GM19395 (cell line): ENCODE results near the gene APLP1.
"Not testable (repeated sequence)": the region's sequence is repeated elsewhere in the genome, so short reads cannot be mapped to it uniquely, and the experiment has no call there.

ENCODE experiments used
- ATAC-seq: cut with Tn5 transposase; IDR thresholded peaks from one replicate; pipeline ENCODE4 v1.9.1; 2021; ENCODE audit warnings: mild to moderate bottlenecking, moderate library complexity; ENCODE audit not compliant: unreplicated experiment

Gene APLP1

DNA sequence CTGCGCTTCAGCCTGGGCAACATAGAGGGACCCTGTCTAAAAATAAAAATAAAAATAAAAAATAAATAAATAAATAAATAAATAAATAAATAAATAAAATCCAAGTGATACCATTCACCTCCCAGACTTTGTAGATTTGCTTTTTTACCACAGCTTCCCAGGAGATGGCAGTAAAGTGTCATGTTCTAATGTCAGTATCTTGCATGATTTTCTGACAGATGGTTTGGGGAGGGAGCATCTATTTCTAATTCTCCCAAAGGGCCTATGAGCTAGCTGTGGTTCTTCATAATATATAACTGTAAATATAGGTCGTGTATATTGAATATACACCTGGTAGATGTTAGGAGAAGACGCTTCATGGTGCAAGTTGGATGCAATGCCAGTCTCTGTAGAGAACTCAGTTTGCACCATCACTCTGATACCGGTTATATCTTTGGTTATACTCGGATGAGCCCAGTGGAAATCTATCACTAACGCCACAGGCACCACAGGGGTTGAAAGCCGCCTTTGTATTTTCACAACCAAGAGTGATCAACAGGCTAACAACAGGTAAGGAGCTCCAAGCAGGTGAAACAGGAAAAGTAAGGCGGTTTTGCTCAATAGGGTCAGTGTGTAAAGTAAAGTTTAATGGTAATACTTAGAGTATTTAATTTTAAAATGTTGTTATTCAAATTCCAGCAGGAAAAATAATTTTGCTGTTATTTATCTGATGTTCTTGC is 13.9 kb downstream of the APLP1 start:
- no peak for ATAC-seq

DNA sequence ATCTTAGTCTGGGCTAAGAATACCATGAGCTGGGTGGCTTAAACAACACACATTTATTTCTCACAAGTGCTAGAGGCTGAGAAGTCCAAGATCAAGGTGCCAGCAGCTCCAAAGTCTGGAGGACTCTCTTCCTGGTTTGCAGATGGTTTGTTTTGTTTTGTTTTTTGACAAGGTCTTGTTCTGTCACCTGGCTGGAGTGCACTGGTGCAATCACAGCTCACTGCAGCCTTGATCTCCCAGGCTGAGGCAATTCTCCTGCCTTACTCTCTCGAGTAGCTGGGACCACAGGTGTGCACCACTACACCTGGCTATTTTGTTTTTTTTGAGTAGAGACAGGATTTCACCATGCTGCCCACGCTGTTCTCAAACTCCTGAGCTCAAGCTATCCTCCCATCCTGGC is 15.5 kb downstream of the APLP1 start:
- ATAC-seq: no peak

DNA sequence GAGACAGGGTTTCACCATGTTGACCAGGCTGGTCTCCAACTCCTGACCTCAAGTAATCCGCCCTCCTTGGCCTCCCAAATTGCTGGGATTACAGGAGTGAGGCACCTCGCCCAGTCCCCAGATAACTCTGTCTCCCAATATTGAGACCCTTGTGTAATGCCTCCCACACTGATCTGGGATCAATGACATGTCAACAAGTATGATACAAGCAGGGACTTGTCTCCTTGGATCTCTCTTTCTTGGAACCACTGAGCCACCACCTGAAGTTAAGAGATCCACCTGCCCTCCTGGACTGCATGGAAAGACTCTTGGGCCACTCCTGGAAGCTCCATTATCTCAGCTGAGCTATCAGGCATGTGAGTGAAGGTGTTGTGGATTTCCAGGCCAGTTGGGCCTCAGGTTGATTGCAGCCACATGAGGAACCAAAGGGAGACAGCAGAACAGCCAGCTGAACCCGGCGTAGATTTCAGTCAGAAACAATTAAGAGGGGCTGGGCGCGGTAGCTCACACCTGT is 16.9 kb downstream of the APLP1 start:
- ATAC-seq: no peak

DNA sequence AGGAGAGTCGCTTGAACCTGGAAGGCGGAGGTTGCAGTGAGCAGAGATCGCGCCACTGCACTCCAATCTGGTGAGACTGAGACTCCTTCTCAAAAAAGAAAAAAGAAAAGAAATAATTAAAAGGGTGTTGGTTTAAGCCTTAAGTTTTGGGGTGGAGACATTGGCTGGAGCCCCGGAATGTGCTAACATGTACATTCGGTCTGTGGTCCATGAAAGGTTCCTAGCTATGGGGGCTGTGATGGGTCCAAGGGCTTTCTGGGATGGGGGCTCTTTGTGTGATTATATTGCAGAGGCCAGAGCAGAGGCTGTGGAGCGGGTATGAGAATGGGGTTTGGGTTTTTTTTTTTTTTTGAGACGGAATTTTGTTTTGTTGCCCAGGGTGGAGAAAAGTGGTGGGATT is 17.5 kb downstream of the APLP1 start:
- ATAC-seq: no peak

DNA sequence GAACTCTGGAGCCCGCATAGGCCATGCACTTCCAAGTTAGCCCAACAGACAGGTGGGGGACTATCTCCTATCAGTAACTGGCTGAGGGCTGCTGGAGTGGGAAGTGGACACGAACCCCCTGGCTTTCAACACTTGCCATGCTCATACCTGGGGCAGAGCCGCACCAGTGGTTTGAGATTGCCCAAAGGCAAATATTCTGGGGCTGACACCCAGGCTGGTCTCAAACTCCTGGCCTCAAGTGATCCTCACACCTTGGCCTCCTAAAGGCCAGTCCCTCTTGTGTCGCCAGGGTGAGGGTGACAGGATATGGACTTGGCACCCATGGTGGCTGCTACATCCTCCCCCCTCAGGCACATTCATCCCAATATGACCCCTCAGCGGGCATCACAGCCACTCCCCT is 18.8 kb downstream of the APLP1 start:
- ATAC-seq: no peak

DNA sequence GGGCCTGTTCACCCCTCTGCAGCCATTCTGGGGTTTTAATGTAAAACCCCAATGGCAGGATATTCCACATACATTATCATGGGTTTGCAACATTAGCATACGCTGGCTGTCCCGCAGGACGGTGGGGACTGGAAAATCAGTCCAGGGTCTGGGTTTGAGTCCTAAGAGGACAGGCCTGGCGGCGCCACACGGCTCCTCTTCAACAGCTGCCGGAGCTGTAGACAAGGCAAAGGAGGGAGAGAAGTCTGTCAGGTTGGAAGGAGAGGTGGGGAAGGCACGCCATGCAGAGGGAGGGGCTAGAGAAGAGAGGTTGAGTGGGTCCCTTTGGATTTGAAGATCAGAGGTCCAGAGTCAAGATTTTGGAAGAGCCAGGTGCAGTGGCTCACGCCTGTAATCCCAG is 20.0 kb downstream of the APLP1 start:
- ATAC-seq: no peak

DNA sequence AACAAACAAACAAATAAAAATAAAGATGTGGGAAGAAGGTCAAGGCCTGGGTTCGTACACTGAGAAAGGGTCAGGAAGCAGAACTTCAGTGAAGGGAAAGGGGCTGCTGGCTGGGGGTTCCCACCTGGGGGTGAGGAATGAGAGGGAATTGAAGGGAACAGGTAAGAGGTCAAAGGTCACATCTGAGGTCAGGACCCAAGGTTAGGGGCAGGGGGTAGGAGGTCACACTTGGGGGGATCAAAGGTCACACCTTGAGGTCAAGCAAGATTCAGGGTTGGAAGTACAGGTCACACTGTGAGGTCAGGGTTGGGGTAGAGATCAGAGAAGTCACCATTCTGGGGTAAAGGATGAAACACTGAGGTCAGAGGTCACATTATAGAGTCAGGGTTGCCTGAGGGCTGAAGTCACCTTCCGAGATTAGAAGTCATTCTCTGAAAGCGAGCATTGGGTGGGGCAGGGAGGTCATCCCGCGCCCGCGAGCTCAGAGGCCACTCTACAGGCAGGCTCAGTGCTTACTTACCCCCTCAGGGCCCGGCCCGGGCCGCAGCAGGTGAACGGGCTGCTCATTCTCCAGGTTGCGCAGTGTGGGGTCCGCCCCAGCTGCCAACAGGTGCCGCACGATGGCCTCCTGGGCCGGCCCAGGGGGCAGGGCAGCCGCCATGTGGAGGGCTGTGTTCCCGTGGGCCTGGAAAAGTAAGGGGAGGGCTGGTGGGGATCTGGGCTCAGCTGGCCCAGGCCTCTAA is 21.2 kb downstream of the APLP1 start:
- no peak for ATAC-seq

DNA sequence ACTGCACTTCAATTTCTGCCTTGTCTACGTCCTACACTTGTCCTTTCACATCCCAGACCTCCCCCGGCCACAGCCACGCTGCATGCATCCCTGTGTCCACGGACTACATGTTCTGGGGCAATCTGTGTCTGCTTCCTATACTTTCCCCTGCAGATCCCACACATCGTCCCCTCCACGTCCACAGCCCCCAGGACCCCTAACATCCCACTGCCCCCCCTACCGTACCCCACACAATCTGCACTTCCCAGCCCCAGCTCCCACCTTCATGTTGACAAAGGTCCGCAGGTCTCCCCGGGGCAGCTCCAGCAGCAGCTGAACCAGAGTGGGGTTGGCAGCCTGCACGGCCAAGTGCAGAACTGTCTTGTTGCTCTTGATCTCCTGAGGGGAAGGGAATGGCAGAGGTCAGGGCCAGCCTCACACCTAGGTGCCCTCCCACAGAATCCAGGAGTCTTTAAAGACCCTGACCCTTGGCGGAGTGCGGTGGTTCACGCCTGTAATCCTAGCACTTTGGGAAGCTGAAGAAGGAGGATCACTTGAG is 21.8 kb downstream of the APLP1 start:
- ATAC-seq: no peak

DNA sequence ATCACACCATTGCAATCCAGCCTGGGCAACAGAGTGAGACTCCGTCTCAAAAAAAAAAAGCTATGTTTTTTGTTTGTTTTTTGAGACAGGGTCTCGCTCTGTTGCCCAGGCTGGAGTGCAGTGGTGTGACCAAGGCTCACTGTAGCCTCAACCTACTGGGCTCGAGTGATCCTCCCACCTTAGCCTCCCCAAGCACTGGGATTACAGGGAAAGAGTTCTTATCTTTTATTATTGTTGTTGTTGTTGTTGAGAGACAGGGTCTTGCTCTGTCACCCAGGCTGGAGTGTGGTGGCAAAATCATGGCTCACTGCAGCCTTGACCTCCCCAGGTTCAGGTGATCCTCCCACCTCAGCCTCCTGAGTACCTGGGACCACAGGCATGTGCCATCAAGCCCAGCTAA is 23.4 kb downstream of the APLP1 start:
- ATAC-seq: not testable (repeated sequence)

DNA sequence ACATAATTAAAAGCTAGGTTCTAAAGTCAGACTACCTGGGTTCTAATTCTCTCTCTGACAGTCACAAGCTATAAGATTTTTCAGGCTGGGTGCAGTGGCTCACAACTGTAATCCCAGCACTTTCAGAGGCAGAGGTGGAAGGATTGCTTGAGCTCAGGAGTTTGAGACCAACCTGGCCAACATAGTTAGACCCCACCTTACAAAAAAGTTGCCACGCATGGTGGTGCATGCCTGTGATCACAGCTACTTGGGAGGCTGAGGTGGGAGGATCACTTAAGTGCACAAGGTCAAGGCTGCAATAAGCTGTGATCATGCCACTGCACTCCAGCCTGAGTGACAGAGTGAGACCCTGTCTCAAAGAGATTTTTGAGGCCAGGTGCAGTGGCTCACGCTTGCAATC is 26.0 kb downstream of the APLP1 start:
- no peak for ATAC-seq

DNA sequence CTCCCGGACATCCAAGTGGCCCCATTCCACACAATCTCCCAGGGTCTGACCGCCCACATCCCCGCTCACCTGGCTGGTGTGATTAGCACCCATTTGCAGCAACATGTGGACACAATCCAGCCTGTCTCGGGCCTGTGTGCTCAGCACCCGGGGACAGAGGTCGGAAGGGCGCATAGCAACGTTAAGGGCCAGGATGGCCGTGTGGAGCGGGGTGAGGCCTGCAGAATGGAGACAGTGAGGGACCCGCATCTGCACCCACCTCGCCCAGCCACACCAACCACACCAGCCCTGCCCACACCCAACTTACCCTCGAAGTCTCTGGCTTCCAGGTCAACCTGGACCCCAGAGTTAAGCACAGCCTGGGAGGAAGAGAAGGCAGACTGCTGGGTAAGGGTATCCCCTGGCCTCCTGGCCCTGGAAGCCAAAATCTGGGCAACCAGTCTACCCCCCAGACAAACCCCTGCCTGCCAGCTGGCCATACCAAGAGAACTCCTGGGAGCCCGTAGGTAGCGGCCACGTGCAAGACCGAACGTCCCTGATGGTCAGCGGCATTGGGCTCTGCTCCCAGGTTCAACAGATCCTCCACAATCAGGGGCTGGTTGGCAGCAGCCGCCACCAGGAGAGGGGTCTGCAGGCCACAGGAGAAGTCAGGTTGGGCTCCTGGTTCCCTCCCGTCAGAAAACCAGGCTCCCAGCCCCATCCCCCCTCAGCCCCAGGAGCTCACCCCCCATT is 27.7 kb downstream of the APLP1 start:
- no peak for ATAC-seq

DNA sequence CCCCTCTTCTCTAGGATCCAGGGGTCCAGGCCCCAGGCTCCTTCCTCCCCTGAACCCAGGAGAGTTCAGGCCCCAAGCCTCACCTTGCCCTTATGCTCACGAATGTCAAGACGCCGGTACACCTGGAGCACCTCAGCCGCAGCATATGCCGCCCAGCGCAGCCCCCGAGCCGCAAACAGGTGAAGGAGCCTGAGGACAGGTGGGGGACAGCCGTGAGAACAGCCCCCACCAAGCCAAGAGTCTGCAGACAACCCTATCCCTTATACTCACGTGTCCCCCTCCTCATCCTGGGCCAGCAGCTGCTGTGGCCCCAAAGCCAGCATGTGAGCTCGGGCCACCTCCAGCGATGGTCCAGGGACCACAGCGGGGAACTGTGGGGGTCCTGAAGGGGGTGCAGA is 28.3 kb downstream of the APLP1 start:
- no peak for ATAC-seq

DNA sequence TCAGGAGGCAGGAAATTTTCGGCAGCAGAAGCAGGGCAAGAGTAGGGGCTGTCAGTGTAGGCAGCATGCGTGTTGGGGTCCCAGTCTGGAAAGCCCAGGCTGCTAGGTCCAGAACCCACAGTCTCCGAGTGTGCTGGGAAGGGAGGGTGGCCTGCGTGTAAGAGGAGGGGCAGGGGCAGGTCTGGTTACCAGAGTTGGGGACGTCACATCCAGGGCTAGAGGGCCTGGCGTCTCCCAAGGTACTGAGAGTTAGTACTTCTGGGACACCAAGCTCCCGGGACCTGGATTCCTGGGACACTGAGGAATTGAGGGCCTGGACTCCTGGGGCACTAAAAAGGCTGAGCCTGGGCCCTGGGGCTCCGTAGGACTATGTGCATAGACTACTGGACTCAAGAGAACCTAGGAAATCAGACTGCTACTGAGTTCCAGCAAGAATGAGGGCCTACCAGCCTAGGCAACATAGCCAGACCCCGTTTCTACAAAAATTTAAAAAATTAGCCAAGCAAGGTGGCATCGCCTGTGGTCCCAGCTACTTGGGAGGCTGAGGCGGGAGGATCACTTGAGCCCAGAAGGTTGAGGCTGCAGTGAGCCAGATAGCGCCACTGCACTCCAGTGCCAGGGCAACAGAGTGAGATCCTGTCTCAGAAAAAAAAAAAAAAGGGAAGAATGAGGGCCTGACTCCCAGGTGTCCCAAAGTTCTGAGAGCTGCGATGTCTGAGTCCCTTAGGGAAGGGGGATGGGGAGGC is 29.5 kb downstream of the APLP1 start:
- no peak for ATAC-seq

DNA sequence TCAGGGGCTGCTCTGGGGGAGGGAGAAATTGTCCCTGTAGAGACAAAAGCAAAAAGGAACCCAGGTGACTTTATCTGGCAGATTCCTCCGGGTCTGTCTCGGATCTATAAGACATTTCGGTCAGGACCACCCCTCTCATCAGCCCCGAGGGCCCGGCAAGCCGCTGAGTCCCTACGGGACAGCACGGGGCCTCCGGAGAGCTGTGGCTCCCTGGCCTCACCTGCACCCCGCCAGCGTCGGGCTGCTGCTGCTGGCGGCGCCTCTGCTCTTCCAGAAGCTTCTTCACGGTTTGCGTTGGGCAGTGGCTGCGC is 30.1 kb downstream of the APLP1 start:
- ATAC-seq: no peak

DNA sequence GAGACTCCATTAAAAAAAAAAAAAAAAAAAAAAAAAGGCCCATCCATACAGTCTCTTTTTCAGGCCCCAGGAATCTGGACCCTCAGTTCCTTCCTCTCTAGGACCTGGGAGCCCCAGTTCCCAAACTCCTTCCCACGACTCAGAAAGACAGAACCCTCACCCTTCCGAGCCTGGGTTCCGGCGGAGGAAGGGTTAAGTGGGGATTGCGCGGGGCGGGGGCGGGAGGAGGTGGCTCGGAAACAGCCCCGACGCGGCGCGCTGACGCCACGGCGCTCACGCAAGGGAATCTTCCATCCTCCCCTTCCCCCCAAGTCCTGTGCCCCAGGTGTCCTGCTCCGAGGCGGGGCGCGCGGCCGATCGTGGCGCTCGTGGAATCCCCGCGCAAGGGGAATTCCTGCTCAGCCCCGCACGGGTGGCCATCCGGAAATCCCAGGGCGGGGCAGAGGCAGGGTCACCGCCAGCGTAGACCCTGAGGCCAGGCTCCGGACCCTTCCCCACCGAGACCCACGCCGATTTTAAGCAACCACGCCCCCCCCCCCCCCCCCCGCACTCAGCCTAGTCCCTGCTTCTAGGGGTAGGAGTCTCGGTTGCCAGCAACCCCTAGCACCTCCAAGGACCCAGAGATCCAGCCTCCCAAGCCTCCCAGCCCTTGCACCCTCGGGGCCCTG is 31.3 kb downstream of the APLP1 start:
- peak; percentile 52 for ATAC-seq

DNA sequence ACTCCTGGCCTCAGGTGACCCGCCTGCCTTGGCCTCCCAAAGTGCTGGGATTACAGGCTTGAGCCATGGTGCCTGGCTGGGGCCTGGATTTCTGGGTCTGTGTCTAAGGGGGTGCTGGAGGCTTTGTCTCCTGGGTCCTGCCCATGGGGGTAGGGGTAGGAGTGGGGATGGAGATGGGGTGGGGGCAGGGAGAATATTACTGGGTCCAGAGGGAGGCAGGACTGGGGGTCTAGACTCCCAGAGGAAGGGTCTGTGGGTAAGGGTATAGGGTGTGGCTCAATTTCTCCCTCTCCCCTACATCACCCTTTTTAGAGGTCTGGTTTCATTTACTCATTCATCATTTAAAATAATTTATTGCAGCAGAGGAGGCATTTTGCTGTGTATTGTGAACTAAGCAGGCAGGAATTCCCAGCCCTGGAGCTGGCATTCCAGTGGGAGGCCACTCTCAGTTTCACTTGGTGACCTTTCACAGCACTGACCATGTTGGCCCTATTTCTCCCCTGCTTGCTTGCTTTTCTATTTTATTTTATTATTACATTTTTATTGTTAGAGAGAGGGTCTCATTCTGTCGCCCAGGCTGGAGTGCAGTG is 32.8 kb downstream of the APLP1 start:
- ATAC-seq: no peak

DNA sequence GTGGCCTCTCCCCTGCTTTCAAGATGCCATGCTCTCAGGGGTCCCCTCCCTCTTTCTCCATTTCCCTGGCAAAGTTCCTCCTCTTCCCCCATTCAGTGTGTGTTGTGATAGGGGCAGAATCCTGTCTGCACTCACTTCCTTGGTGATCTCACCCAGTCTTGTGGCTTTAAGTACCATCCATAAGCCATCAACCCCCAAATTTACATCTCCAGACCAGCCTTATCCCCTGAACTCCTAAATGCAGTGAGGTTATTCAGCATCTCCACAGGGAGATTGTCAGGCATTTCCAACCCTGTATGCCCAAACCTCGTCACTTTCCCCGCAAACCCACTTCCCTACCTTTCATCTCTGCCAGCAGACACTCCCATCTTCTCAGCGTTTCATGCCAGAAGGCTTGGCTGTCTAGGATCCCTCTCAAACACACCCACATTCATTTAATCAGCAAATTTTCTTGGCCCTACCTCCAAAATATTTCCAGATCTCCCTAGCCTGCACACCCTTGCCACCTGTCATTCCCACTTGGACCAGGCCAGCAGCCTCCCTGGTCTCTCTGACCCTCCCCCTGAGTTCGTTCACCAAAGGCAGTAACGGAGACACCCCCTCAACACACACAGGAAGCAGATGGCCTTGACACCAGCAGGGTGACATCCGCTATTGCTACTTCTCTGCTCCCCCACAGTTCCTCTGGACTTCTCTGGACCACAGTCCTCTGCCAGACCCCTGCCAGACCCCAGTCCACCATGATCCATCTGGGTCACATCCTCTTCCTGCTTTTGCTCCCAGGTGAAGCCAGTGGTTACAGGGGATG is 33.7 kb downstream of the APLP1 start, which contains the start of gene HCST:
Gene HCST (plus strand): TSS at position 676 of the 808 bp plus-strand sequence. CDS start 65 bp downstream, at position 741.
- ATAC-seq: no peak

DNA sequence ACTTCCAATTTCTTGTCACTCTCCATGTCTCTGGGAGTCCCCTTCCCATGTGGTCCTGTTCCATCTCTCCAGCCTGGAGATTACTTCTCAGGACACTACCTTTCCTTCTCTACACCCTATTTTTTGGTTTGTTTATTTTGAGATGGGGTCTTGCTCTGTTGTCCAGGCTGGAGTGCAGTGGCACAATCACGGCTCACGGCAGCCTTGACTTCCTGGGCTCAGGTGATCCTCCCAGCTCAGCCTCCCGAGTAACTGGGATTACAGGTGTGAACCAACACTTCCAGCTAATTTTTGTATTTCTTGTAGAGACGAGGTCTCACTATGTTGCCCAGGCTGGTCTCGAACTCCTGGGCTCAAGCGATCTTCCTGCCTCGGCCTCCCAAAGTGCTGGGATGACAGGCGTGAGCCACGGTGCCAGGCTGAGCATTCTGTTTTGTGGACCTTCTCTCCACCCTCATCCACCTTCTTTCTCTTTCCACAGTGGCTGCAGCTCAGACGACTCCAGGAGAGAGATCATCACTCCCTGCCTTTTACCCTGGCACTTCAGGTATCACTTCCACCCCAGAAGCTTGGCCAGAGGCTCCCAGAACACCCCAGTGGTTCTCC is 34.6 kb downstream of the APLP1 start:
- no peak for ATAC-seq
